ENCODE results near the gene GALNT17. TPM values are rescaled to one million over a fixed set of nuclear protein-coding genes. Genes with fewer than 3 reads are reported as not detected.
"Not testable (repeated sequence)": the region's sequence is repeated elsewhere in the genome, so short reads cannot be mapped to it uniquely, and the experiment has no call there.

The GALNT17 gene
- total RNA-seq, 1 donor, result 0.18 TPM

DNA sequence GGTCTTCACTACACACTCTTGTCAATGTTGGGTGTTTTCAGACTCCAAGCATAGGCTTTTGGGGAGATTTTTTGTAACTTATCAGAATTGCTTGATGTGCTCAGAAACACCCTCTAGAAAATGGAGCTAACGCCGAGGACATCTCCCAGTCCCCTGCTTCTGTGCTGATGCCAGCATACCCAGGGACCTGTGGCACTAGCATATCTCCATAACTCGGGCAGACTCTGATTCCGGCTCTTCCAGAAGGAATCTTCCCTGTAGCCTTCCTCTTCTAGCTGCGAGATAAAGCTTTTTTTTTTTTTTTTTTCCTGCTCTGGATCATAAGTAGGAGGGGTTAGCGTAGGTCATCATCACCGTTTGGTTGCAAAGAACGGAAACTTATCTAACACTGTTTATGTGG lies 434.4 kb downstream of the GALNT17 start:
- DNase-seq (ENCODE audit: low read depth), result no peak
- TF ChIP-seq, protein P1, sequence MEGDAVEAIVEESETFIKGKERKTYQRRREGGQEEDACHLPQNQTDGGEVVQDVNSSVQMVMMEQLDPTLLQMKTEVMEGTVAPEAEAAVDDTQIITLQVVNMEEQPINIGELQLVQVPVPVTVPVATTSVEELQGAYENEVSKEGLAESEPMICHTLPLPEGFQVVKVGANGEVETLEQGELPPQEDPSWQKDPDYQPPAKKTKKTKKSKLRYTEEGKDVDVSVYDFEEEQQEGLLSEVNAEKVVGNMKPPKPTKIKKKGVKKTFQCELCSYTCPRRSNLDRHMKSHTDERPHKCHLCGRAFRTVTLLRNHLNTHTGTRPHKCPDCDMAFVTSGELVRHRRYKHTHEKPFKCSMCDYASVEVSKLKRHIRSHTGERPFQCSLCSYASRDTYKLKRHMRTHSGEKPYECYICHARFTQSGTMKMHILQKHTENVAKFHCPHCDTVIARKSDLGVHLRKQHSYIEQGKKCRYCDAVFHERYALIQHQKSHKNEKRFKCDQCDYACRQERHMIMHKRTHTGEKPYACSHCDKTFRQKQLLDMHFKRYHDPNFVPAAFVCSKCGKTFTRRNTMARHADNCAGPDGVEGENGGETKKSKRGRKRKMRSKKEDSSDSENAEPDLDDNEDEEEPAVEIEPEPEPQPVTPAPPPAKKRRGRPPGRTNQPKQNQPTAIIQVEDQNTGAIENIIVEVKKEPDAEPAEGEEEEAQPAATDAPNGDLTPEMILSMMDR (IDR thresholded peaks at IDR 0.05; ENCODE audit: insufficient read depth, low read length), result no peak
- H3K4me3 ChIP-seq (ENCODE audit: low read depth, low read length), result no peak overlapping the region

DNA sequence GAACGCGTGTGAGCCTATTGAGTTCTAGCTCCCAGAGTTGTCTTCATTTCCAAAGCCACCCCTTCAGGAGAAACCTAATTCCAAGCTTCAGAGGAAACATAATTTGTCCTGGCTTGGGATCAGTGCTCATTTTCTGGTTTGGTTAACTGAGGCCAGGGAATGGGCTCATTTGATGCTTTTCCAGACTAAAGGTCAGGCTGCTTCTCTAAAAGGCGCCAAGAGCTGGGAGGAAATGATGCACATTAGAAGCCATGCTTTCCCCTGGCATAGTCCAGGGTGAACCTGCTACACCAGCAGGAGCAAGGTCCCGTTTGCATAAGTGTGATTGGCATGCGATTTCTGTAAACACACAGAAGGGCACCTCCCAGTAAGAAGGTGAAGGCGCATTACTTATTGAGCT lies 435.0 kb downstream of the GALNT17 start:
- TF ChIP-seq, protein P1 (IDR thresholded peaks at IDR 0.05; ENCODE audit: insufficient read depth, low read length), result no peak
- DNase-seq (ENCODE audit: low read depth), result no peak
- no peak overlapping the region for H3K4me3 ChIP-seq (ENCODE audit: low read depth, low read length)

DNA sequence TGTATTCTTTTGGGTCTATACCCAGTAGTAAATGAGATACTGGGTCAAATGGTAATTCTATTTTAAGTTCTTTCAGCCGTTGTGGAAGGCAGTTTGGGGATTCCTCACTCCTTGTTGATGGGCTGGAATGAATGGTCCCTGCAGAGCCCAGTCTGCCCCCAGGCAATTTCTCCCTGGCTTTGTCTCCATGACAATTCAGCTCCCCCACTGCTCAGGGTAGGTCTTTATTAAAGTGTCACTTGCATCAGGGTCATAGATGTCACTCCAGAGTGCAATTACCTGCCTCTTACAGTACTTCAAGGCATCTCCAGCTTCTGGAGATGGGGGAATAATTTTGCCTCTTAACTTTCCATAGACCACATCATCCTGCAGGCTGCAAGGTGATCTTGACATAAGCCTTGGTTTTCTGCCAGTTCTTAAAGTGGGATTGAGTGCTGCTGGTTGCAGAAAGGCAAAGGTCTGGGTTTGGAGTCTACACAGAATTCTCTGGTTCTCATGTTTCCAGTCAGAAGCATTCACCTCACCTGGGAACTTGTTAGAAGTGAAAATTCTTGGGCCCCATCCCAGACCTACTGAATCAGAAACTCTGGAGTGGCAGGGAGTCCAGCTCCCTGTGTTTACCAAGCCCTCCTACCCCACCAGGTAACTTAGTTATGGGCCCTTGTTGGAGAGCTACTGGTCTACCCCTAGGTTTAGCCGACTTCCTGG lies 442.4 kb downstream of the GALNT17 start:
- TF ChIP-seq, protein P1 (IDR thresholded peaks at IDR 0.05; ENCODE audit: insufficient read depth, low read length), result no peak
- DNase-seq (ENCODE audit: low read depth), result no peak
- no peak overlapping the region for H3K4me3 ChIP-seq (ENCODE audit: low read depth, low read length)

DNA sequence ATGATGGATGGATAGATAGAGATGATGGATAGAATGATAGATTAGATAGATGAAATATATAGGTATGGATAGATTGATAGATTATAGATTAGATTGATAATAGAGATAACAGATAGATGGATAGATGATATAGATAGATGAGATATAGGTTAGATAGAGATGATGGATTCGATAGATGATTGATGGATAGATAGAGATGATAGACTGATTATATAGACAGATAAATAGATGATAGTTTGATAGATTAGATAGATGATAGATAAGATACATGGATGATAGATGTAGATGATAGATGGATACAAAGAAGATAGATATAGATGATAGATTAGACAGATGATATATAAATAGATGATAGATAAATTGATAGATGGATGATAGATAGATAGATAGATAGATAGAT lies 448.1 kb downstream of the GALNT17 start:
- no peak overlapping the region for H3K4me3 ChIP-seq (ENCODE audit: low read depth, low read length)
- no peak for DNase-seq (ENCODE audit: low read depth)
- TF ChIP-seq, protein P1 (IDR thresholded peaks at IDR 0.05; ENCODE audit: insufficient read depth, low read length), result no peak

DNA sequence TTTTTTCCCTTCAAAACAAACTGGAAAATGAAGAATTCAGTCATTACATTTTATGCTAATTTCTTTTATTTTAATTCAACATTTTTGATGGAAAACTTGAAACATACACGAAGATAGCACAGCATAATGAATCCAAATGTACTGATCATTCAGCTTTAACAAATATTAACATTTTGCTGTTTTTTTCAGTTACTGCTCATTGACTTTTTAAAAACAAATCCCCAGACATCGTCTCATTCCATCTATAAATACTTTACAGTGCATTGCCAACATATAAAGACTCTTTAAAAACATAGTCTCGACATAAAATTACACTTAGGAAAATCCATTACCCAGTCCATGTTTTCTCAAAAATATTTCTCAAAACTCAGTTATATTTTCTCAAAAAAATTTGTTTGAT lies 452.3 kb downstream of the GALNT17 start:
- H3K4me3 ChIP-seq (ENCODE audit: low read depth, low read length), result no peak overlapping the region
- DNase-seq (ENCODE audit: low read depth), result no peak
- TF ChIP-seq, protein P1 (IDR thresholded peaks at IDR 0.05; ENCODE audit: insufficient read depth, low read length), result no peak

DNA sequence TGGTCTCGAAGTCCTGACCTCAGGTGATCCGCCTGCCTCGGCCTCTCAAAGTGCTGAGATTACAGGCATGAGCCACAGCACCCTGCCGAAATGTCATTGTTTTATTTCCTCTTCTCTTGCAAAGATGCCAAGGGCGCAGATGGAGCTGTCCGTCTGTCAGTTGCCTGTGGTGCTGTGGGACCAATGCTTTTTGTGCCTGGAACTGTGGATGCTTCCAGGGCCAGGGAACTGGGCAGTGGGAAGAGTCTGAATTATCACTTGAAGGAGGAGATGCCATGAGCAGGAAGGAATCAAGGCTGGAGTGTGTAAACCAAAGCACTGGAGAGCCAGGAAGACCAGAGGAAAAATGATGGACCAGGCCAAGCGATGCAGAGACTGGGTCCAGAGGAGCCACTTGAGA lies 459.9 kb downstream of the GALNT17 start:
- H3K4me3 ChIP-seq (ENCODE audit: low read depth, low read length), result no peak overlapping the region
- no peak for DNase-seq (ENCODE audit: low read depth)
- TF ChIP-seq, protein P1 (IDR thresholded peaks at IDR 0.05; ENCODE audit: insufficient read depth, low read length), result no peak

DNA sequence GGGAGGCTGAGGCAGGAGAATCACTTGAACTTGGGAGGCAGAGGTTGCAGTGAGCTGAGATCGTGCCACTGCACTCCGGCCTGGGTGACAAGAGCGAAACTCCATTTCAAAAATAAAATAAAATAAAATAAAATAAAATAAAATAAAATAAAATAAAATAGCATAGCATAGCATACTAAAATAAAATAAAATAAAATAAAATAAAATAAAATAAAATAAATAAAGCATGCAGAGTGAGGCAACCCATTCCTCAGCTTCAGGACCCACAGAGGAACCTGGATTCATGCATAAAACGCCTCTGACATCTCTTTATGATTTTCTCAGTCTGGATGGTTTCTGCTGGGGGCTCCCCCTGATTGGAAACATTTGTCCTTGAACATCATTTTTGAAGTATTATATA lies 460.4 kb downstream of the GALNT17 start:
- not testable (repeated sequence) for DNase-seq (ENCODE audit: low read depth); H3K4me3 ChIP-seq (ENCODE audit: low read depth, low read length)

All from fibroblast of the aortic adventitia (primary cell).